ENCODE measurements around the gene ESPNL.

The ESPNL gene

DNA sequence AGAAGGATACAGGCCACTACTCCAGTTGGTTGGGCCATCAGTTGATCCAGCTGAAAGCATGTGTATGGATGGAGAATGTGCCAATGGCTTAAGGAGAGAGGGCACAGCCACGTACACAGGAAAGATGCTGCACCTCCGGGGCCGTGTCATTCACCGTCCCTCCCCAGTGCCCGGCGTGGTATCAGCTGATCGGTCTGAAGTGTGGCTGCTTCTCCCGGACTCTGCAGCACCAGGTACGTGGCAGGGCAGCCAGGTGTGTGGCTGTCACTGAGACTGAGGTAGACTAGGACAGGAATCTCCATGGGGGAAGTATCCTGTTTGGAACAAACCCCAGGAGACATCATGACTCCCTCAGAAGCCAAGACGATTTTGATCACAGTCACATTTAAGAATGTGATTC, 54.4 kb downstream of the ESPNL start:
- no peak overlapping the region for H4K12ac ChIP-seq (ENCODE audit: low read depth, low read length)
- DNase-seq = no peak
- H3K4me3 ChIP-seq (ENCODE audit: low read depth, low read length) = no peak overlapping the region
- H3K14ac ChIP-seq (ENCODE audit: low read length) = no peak overlapping the region
- H4K8ac ChIP-seq (ENCODE audit: low read depth, low read length) = no peak overlapping the region
- H3K27ac ChIP-seq (ENCODE audit: low read depth, low read length) = no peak overlapping the region
- no peak overlapping the region for H3K18ac ChIP-seq (ENCODE audit: low read length)
- H3K4ac ChIP-seq (ENCODE audit: low read depth, low read length) = no peak overlapping the region
- no CpG with 5 or more reads among the region's 10 CpGs for WGBS (ENCODE audit: extremely low coverage, insufficient coverage, insufficient read length)
- no peak overlapping the region for H4K91ac ChIP-seq (ENCODE audit: low read depth, low read length)
- no peaks in the 10 kb centered on the region for H3K79me1 ChIP-seq (ENCODE audit: low read length)
- H3K36me3 ChIP-seq (ENCODE audit: control insufficient read depth in 1 of 2, insufficient read depth in 2 of 2, low read length in 2 of 2) = no peaks in the 10 kb centered on the region
- no peak overlapping the region for H3K4me2 ChIP-seq (ENCODE audit: low read length)
- peaks cover 12% of the 10 kb centered on the region for H3K27me3 ChIP-seq (ENCODE audit: insufficient read depth, low read length)
- no peak overlapping the region for H2BK12ac ChIP-seq (ENCODE audit: low read length)
- H3K4me1 ChIP-seq (ENCODE audit: control insufficient read depth in 1 of 2, insufficient read depth in 2 of 2, low read length in 2 of 2) = peaks cover 1 to 2% of the 10 kb centered on the region in 2 experiments
- peaks cover 2% of the 10 kb centered on the region for H3K9me3 ChIP-seq (ENCODE audit: insufficient read depth, low read depth, low read length)
- H2AK5ac ChIP-seq (ENCODE audit: low read length) = no peak overlapping the region
- H3K79me2 ChIP-seq (ENCODE audit: control insufficient read depth, insufficient read depth, low read length, poor library complexity) = no peaks in the 10 kb centered on the region
- no peak overlapping the region for H3K23ac ChIP-seq (ENCODE audit: low read length)
- no peak overlapping the region for H2AFZ ChIP-seq (ENCODE audit: insufficient read depth, low read length, poor library complexity)
- H3K9ac ChIP-seq (ENCODE audit: low read length) = no peak overlapping the region
- no peak overlapping the region for H2BK120ac ChIP-seq (ENCODE audit: insufficient read depth, low read length, poor library complexity)
- H2BK5ac ChIP-seq (ENCODE audit: low read depth, low read length, poor library complexity) = no peak overlapping the region

GRCh38 chr2:238155051-238155760, 55.1 kb downstream of the ESPNL start:
- Histone ChIP-seq H4K12ac (ENCODE audit: low read depth, low read length) (no peak overlapping the region), H3K23ac (ENCODE audit: low read length) (no peak overlapping the region), H3K4ac (ENCODE audit: low read depth, low read length) (no peak overlapping the region), H2AFZ (ENCODE audit: insufficient read depth, low read length, poor library complexity) (no peak overlapping the region), H3K4me2 (ENCODE audit: low read length) (no peak overlapping the region), H3K79me1 (ENCODE audit: low read length) (no peaks in the 10 kb centered on the region), H3K9ac (ENCODE audit: low read length) (no peak overlapping the region), H4K91ac (ENCODE audit: low read depth, low read length) (no peak overlapping the region), H3K14ac (ENCODE audit: low read length) (no peak overlapping the region), H3K36me3 (ENCODE audit: control insufficient read depth in 1 of 2, insufficient read depth in 2 of 2, low read length in 2 of 2) (no peaks in the 10 kb centered on the region), H3K4me1 (ENCODE audit: control insufficient read depth in 1 of 2, insufficient read depth in 2 of 2, low read length in 2 of 2) (peaks cover 1 to 2% of the 10 kb centered on the region in 2 experiments), H3K27me3 (ENCODE audit: insufficient read depth, low read length) (peaks cover 17% of the 10 kb centered on the region), H3K18ac (ENCODE audit: low read length) (no peak overlapping the region), H2BK5ac (ENCODE audit: low read depth, low read length, poor library complexity) (no peak overlapping the region), H3K4me3 (ENCODE audit: low read depth, low read length) (no peak overlapping the region), H3K9me3 (ENCODE audit: insufficient read depth, low read depth, low read length) (peaks cover 6% of the 10 kb centered on the region), H2BK12ac (ENCODE audit: low read length) (no peak overlapping the region), H4K8ac (ENCODE audit: low read depth, low read length) (no peak overlapping the region), H3K79me2 (ENCODE audit: control insufficient read depth, insufficient read depth, low read length, poor library complexity) (no peaks in the 10 kb centered on the region), H3K27ac (ENCODE audit: low read depth, low read length) (no peak overlapping the region), H2BK120ac (ENCODE audit: insufficient read depth, low read length, poor library complexity) (no peak overlapping the region), H2AK5ac (ENCODE audit: low read length) (no peak overlapping the region)
- WGBS (ENCODE audit: extremely low coverage, insufficient coverage, insufficient read length) = no CpG with 5 or more reads among the region's 19 CpGs
- DNase-seq = no peak

DNA sequence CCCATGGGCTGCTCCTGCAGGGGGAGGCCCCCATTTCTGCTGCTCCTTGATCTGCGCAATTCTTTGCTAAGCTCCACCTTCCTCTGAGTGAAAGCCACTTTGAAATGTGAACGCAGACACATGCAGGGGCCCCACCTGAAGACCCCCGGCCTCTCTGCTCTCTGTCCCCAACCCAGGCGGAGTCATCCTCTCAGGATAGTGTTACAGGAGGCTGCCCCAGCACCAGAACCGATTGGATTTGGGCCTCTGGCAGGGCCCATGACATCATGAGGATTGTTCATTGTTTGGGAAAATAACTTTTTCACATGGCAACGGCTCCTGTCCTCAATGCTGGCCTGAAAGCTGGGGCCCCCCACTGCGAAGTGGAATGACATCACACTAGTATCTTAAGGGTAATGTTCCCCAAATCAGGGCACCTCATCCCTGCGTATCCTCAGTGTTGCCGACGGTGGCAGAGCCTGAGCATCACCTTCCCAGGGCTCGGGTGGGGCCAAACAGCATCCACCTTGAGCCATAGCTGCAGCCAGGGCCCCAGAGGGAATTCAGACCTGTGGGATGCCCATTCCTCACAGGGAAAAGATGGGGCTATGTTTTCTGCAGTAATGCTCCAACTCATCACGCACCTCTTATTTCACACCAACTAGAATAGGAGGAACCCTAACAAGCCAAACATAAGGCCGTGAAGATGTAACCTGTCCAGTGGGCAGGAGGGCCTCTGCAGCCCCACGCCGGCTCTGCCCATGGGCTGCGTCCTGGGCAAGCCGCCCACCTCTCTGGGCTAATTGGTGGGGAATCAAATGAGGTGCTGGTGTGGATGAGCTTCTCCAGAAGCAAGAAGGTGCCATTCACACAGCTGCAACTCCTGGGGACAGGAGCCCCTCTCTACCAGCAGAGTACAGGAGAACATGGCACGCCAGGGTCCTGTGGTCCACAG, 55.9 kb downstream of the ESPNL start:
- Histone ChIP-seq H2BK5ac (ENCODE audit: low read depth, low read length, poor library complexity) (no peak overlapping the region), H3K18ac (ENCODE audit: low read length) (no peak overlapping the region), H4K91ac (ENCODE audit: low read depth, low read length) (no peak overlapping the region), H3K36me3 (ENCODE audit: control insufficient read depth in 1 of 2, insufficient read depth in 2 of 2, low read length in 2 of 2) (no peaks in the 10 kb centered on the region), H3K4ac (ENCODE audit: low read depth, low read length) (no peak overlapping the region), H3K4me1 (ENCODE audit: control insufficient read depth in 1 of 2, insufficient read depth in 2 of 2, low read length in 2 of 2) (peaks cover 1 to 2% of the 10 kb centered on the region in 2 experiments), H3K14ac (ENCODE audit: low read length) (no peak overlapping the region), H3K79me2 (ENCODE audit: control insufficient read depth, insufficient read depth, low read length, poor library complexity) (no peaks in the 10 kb centered on the region), H3K9me3 (ENCODE audit: insufficient read depth, low read depth, low read length) (peaks cover 6% of the 10 kb centered on the region), H3K9ac (ENCODE audit: low read length) (no peak overlapping the region), H4K8ac (ENCODE audit: low read depth, low read length) (no peak overlapping the region), H2BK12ac (ENCODE audit: low read length) (no peak overlapping the region), H3K4me3 (ENCODE audit: low read depth, low read length) (no peak overlapping the region), H3K79me1 (ENCODE audit: low read length) (no peaks in the 10 kb centered on the region), H3K27ac (ENCODE audit: low read depth, low read length) (no peak overlapping the region), H3K27me3 (ENCODE audit: insufficient read depth, low read length) (peaks cover 17% of the 10 kb centered on the region), H2AFZ (ENCODE audit: insufficient read depth, low read length, poor library complexity) (no peak overlapping the region), H2AK5ac (ENCODE audit: low read length) (no peak overlapping the region), H4K12ac (ENCODE audit: low read depth, low read length) (no peak overlapping the region), H3K4me2 (ENCODE audit: low read length) (no peak overlapping the region), H2BK120ac (ENCODE audit: insufficient read depth, low read length, poor library complexity) (no peak overlapping the region), H3K23ac (ENCODE audit: low read length) (no peak overlapping the region)
- no CpG with 5 or more reads among the region's 18 CpGs for WGBS (ENCODE audit: extremely low coverage, insufficient coverage, insufficient read length)
- DNase-seq = no peak

GRCh38 chr2:238157506-238158017, 57.4 kb downstream of the ESPNL start:
- Histone ChIP-seq H4K12ac (ENCODE audit: low read depth, low read length) (no peak overlapping the region), H2BK12ac (ENCODE audit: low read length) (no peak overlapping the region), H2AK5ac (ENCODE audit: low read length) (no peak overlapping the region), H3K9ac (ENCODE audit: low read length) (no peak overlapping the region), H3K4me2 (ENCODE audit: low read length) (no peak overlapping the region), H3K79me1 (ENCODE audit: low read length) (no peaks in the 10 kb centered on the region), H3K27ac (ENCODE audit: low read depth, low read length) (no peak overlapping the region), H3K4ac (ENCODE audit: low read depth, low read length) (no peak overlapping the region), H3K23ac (ENCODE audit: low read length) (no peak overlapping the region), H3K4me1 (ENCODE audit: control insufficient read depth in 1 of 2, insufficient read depth in 2 of 2, low read length in 2 of 2) (peaks cover 1 to 2% of the 10 kb centered on the region in 2 experiments), H3K36me3 (ENCODE audit: control insufficient read depth in 1 of 2, insufficient read depth in 2 of 2, low read length in 2 of 2) (no peaks in the 10 kb centered on the region), H3K27me3 (ENCODE audit: insufficient read depth, low read length) (peaks cover 20% of the 10 kb centered on the region), H3K18ac (ENCODE audit: low read length) (no peak overlapping the region), H4K8ac (ENCODE audit: low read depth, low read length) (no peak overlapping the region), H2AFZ (ENCODE audit: insufficient read depth, low read length, poor library complexity) (no peak overlapping the region), H4K91ac (ENCODE audit: low read depth, low read length) (no peak overlapping the region), H3K4me3 (ENCODE audit: low read depth, low read length) (no peak overlapping the region), H2BK5ac (ENCODE audit: low read depth, low read length, poor library complexity) (no peak overlapping the region), H3K14ac (ENCODE audit: low read length) (no peak overlapping the region), H3K79me2 (ENCODE audit: control insufficient read depth, insufficient read depth, low read length, poor library complexity) (no peaks in the 10 kb centered on the region), H2BK120ac (ENCODE audit: insufficient read depth, low read length, poor library complexity) (no peak overlapping the region), H3K9me3 (ENCODE audit: insufficient read depth, low read depth, low read length) (peaks cover 6% of the 10 kb centered on the region)
- DNase-seq = no peak
- WGBS (ENCODE audit: extremely low coverage, insufficient coverage, insufficient read length) = no CpG with 5 or more reads among the region's 14 CpGs

Data from trophoblast cell (in vitro differentiated cells and primary cell).